Measurements from ENCODE around the gene MCC. TPM values are rescaled to one million over a fixed set of nuclear protein-coding genes. Genes with fewer than 3 reads are reported as not detected.

The MCC gene
- total RNA-seq, 1 experiment from 2014 or later = 7.6 TPM

- H3K23ac ChIP-seq (ENCODE audit: insufficient read length, low read depth, low read length) = no peak overlapping the region
- H3K27ac Mint-ChIP-seq = no peak overlapping the region
- no peak overlapping the region for H4K5ac ChIP-seq (ENCODE audit: insufficient read length, low read depth, low read length)
- no peak overlapping the region for H2AFZ ChIP-seq (ENCODE audit: low read length)
- peak; percentile 53; the same call in 2 of the 3 replicates for TF ChIP-seq CTCF (conservative IDR thresholded peaks at IDR 0.05)
- no peak overlapping the region for H2BK5ac ChIP-seq (ENCODE audit: insufficient read length, low read length)
- H2BK12ac ChIP-seq (ENCODE audit: insufficient read length, low read depth, low read length) = no peak overlapping the region
- no peaks in the 10 kb centered on the region for H4K20me1 ChIP-seq (ENCODE audit: control insufficient read depth, insufficient read depth, insufficient read length)
- H3K4ac ChIP-seq (ENCODE audit: low read depth, low read length) = no peak overlapping the region
- peaks cover 0 to 7% (median 0%) of the 10 kb centered on the region in 3 experiments; a peak in 2 of 7 replicates for H3K36me3 Mint-ChIP-seq (ENCODE audit: insufficient read depth in 1 of 3, low read depth in 3 of 3)
- H3K4me1 ChIP-seq (ENCODE audit: insufficient read depth, low read length) = no peaks in the 10 kb centered on the region
- H3K27ac ChIP-seq (ENCODE audit: insufficient read length, low read depth, low read length) = no peak overlapping the region
- H3K4me3 Mint-ChIP-seq = no peak overlapping the region
- no peak for DNase-seq
- H3K4me1 Mint-ChIP-seq = peaks cover 14 to 18% of the 10 kb centered on the region in 2 experiments
- no peaks in the 10 kb centered on the region for H3K27me3 ChIP-seq (ENCODE audit: insufficient read depth, low read length)
- H3K27me3 Mint-ChIP-seq (ENCODE audit: low read depth) = peaks cover 7% of the 10 kb centered on the region
- peaks cover 5% of the 10 kb centered on the region for H3K23me2 ChIP-seq (ENCODE audit: insufficient read length, low read depth, low read length, poor library complexity, severe bottlenecking)
- H2BK15ac ChIP-seq (ENCODE audit: low read depth, low read length) = no peak overlapping the region
- no peak overlapping the region for H3K9ac ChIP-seq (ENCODE audit: extremely low read depth, insufficient read length, low read length)
- H2BK20ac ChIP-seq (ENCODE audit: low read depth, low read length, poor library complexity, severe bottlenecking) = no peak overlapping the region
- H3T11ph ChIP-seq (ENCODE audit: low read length) = no peak overlapping the region
- no peak overlapping the region for H4K8ac ChIP-seq (replicated peaks; ENCODE audit: insufficient read length, low read depth, low read length)
- H2AK5ac ChIP-seq (ENCODE audit: insufficient read length, low read length) = no peak overlapping the region
- no peak overlapping the region for H3K18ac ChIP-seq (ENCODE audit: insufficient read length, low read depth, low read length)
- H4K91ac ChIP-seq (ENCODE audit: insufficient read length, low read depth, low read length) = no peak overlapping the region
- H3K79me2 ChIP-seq (ENCODE audit: insufficient read depth, low read length) = no peaks in the 10 kb centered on the region
- H3K9me3 ChIP-seq (ENCODE audit: control insufficient read depth, low read depth, low read length) = no peaks in the 10 kb centered on the region
- no peak overlapping the region for H2BK120ac ChIP-seq (ENCODE audit: low read depth, low read length, poor library complexity, severe bottlenecking)
- H3K9me3 Mint-ChIP-seq = no peaks in the 10 kb centered on the region
- no peak overlapping the region for H3K14ac ChIP-seq (ENCODE audit: insufficient read depth, low read length)
- no CpG with 5 or more reads among the region's 6 CpGs for WGBS (ENCODE audit: extremely low coverage, insufficient read length, low lambda C conversion rate)
- H3K4me2 ChIP-seq (ENCODE audit: insufficient read depth, insufficient read length, low read length) = no peak overlapping the region
- H3K79me1 ChIP-seq (ENCODE audit: insufficient read depth, low read depth, low read length, poor library complexity, severe bottlenecking) = no peaks in the 10 kb centered on the region
- no peak overlapping the region for H3K56ac ChIP-seq (ENCODE audit: insufficient read length, low read depth, low read length)
Measured at GRCh38 chr5:113510836-113511451, 22.7 kb upstream of the MCC start.

Data from H9 (cell line).